Stimulated activated CD8-positive, alpha-beta memory T cell treated with anti-CD3 and anti-CD28 coated beads, Interleukin-15, amount 100 ng/mL, for 48 hours (primary cell): ENCODE results near the gene LAMA3.
A peak's percentile ranks its signal among the peaks of the same experiment; 100 is the strongest.

Experiments
- DNase-seq, 2 donors: peaks; one replicate each; pipeline ENCODE4 v3.0.0-alpha.2; 2020; ENCODE audit warnings: low read depth in 2 of 2

LAMA3 gene

DNA sequence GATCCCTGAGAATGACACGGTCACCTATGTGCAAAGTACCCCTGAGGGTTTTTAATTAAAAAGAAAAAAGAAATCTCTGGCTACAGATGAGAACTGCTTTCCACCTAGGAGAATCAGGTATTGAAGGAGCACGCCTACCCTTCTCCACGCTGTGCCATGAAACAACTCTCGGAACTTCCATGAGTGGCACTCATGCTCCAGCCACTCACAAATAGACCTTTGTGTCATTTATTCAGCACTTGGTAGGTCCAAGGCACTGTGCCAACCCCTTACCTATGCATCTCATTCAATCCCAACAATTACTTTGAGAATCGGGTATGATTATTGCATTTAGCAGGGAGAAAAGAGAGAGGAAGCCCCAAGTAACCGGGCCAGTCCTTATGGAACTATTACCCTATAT is 280.4 kb downstream of the LAMA3 start:
- DNase-seq, result no peak

DNA sequence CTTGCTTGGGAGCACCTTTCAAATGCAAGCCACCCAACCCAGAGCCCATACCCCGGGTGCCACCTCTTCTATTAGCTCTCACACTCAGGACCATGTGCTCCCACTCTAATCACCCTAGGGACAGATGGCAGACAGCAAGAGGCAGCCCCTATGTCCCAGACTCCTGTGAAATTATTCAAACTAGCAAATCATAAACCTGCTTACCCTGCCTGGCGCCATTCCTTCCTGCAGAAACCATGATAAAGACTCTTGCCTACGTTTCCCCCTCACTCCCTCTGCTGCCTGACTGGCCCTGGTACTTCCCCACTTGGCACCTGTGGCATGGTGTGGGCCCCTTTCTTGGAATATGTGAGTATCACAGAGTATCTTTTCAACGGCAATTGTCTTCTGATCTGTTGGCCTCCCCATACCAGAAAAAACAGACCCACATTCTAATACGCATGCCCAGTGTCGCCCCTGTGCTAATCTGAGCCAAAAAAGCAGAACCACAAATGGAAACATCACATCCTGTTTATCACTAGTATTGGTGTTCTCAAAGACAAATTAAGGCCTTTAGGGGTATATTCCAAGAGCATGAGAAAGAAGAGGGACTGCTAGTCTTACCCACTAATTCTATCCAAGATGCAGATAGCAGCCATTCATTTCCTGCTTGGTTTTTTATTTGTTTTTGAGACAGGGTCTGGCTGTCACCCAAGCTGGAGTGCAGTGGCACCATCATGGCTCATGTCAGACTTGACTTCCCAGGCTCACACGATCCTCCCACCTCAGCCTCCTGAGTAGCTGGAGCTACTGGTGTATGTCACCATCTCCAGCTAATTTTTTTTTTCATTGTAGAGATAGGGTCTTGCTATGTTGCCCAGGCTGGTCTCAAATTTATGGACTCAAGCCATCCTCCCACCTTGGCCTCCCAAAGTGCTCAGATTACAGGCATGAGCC is 281.2 kb downstream of the LAMA3 start:
- DNase-seq, result peak in 1 of 2 donors; percentile 25

DNA sequence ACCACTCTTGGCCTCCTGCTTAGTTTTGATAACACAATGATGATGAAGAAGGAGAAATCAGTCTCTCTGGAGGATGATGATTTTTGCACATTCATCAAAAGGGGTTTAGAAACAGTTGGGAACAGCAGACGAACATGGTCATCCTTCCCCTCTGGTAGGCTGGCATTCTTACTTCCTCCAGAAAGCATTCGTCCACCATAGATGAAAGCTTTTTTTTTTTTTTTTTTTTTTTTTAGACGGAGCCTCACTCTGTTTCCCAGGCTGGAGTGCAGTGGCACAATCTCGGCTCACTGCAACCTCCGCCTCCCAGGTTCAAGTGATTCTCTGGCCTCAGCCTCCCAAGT is 281.8 kb downstream of the LAMA3 start:
- no peak for DNase-seq

- no peak for DNase-seq
Measured at GRCh38 chr18:23971666-23972230, 282.5 kb downstream of the LAMA3 start.

DNA sequence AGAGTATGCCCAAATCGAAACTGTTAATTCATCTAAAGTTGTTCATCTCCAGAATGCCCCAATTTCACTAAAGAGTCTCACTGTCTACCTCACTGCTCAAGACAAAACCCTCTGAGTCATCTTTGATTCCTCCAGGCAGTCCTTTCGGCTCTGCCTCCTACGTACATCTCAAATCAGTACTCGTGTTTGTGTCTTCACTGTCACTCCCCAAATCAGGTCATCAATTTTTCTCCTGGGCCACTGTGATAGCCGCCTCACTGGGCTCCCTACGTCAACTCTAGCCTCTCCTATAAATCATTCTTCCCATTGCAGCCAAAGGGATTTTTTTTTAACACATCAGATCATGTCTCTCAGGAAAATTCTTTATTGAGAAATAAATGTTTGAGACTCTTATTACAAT is 283.2 kb downstream of the LAMA3 start:
- DNase-seq, result peak in 1 of 2 donors; percentile 14

- DNase-seq, result no peak
Measured at GRCh38 chr18:23977103-23977502, 287.9 kb downstream of the LAMA3 start.

GRCh38 chr18:23977719-23978483 is 288.6 kb downstream of the LAMA3 start:
- no peak for DNase-seq

DNA sequence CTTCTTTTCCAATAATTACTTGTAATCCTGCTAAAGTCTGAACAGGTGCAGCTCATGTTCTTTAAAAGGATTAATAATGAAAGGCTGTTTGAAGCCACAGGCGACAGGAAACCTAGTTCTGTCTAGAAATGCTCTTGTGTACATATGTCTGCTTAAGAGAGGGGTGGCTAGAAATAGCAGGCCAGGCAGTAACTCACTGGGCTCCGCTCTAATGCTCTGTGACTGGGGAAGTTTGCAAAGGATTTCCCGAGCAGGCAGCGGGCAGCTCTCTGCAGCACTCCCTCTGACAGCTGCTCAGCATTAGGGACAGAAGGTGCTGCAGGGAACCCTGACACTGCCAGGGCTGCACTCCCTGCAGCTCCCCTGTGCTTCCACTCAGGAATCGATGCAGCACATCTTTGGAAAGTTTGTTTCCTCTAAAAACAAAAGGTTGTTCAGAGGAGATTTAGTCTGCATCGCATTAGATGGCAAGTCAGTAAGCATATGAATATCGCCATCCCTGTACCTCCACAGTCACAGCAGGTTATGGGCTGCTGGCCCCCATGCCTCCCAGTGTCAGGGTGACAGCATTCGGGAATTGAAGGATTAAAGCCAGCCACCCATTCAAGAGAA is 292.2 kb downstream of the LAMA3 start:
- DNase-seq, result no peak

DNA sequence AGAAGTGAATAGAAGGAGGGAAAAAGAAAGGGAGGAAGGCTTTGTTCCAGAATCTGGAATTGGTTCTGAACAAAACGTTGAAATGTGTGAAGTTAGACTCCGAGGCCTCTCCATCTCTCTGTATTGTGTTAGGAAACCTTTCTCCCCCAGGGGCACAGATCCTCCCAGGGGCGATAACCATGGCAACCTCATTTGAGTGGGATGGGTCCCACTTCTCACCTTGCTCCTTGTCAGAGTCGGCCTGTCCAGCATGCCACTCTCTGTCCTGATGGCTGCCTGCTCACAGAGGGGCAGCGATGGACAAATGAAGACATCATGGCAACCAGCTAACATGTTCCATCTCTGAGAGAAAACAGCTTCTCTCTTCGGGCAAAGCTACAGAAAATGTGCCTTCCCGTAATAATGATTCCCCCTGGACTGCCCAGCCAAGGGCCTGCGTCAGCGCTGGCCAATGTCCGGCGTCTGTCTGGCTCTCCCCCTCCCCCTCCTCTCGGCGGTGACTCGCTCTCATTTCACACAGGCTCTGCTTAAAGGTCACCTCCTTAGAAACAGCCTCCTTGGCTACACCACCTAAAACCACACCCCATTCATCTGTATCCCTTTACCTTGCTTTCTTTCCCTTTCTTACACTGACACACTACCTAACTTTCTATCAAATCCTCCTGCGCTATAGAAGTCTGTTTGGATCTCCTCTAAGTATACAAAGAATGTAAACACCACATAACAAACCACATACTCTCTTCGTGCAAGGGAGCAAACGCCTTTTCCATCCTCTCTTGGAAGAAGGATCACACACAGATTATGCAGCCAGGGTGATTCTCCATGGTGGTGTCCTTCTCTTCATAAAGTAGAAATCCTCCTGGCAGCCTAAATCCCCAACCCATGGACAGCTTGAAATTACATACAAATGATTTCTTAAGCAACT is 293.2 kb downstream of the LAMA3 start:
- DNase-seq, result no peak

DNA sequence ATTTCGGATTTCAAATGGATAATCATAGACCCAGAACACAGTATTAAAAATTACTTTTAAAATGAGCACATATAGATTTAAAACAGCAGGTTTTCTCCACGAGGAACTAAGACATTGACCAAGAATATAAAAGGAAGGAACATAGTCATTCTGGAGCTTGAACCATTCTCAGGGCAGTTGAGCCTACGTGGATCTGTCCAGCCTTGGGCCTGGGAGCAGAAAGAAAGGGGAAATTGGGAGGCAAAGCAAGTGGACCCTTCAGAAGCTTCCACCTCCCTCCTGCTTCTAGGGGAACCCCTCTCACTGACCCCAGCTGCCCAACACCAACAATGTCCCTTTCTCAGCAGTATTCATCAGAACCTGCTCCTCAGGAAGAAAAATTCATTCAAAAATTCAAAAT is 293.9 kb downstream of the LAMA3 start:
- no peak for DNase-seq

DNA sequence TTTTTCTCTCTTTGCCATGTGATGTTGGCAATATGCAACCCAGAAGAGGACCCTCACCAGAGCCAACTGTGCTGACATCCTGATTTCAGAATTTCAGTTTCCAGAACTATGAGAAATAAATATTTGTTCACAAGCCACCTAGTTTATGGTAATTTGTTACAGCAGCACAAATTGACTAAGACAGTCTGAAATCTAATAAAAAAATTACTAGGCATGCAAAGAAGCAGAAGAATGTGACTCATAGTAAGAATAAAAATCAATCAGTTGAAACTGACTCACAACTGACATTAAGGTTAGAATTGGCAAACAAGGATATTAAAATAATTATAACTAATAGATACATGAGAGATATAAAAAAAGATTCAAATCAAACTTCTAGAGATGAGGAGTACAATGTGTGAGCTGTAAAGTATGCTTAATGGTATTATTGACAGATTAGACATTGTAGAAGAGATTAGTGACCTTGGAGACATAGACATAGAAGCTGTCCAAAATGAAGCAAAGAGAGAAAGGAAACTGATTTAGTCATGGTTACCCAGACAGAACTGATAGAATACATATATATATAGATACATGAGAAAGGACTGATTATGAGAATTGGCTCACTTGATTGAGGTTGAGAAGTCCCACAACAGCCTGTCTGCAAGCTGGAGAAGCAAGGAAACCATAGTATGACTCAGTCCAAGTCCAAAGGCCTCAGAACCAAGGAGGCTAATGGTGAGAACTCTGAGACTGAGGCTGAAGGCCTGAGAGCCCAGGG is 297.5 kb downstream of the LAMA3 start:
- no peak for DNase-seq

DNA sequence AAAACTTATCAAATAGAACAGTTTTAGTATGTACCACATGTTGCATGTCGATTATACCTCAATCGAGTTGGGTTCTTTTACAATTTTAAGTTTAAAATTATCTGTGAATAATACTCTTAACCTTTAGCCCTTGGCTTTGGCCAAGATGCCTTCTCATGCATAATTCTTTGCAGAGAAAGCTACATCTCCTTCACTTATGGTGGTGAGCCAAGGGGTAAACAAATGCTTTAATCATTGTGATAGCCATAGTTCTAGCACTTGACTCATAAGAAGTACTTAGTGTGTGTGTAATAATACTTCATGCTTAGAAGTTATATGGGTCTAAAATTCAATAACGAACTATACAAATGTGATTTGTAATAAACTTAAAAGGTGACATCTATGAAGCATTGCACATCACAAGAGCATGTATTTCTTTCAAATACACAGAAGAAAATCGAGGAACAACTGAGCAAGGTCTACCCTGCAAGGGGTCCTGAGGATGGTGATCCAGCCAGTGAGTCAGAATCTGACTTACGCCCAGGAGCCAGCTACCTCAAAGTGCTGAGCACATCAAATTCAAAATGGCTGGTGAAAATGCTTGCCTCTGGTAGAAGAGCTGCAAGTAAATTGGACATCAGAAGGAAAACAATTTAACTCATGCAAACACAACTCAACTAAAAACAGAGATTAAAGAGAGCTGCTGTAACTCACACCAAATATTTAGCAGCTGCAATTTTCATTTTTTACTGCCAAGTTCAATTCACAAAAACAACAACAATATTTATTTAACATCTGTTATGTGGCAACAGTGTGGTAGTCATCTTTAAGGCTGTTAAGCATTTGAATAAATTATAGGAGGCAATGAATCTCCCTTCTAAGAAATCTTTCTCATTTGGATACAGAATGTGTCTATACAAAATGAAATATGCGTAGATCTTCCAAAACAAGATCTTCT is 301.5 kb downstream of the LAMA3 start:
- DNase-seq, result no peak

- no peak for DNase-seq
Measured at GRCh38 chr18:23992089-23992940, 303.1 kb downstream of the LAMA3 start.

DNA sequence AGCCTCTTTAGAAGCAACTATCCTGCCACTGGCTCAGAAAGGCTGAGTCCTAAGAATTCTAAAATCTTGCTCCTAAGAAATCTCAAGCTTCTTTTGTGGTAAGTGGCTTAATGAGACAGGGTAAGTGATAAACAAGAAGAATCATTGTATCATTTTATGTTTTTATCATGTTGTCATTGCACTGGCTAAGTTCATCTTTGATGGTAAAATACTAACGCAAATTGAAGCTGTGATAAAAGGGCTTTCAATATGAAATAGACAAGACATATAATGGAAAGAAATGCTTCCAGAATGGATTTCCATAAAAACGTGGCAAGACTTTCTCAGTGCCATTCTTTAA is 303.7 kb downstream of the LAMA3 start:
- DNase-seq, result no peak

DNA sequence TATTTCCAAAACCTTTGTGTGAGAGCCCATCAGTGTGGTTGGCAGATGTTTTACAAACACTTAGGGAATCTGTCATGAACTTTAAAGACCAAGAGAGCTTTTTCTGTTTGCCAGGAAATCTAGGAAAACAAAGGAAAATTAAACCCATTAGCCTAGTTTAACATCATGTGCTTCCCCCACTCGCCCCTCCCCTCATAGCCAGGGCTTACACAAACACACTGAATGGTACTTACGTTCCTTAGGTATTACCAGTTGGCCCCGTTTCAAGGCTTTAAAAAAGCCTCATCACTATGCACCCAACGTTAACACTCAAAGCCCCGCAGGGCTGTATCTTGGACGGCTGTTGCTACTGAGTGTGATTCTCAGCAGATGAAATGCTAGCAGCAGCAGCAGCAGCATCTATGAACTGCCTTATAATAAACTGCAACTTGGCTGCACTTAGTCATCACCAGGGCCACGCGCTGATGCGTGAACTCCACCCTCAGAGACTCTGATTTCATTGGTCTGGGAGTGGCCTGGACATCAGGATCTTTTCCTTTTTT is 305.2 kb downstream of the LAMA3 start:
- no peak for DNase-seq

GRCh38 chr18:23995180-23995579 is 305.9 kb downstream of the LAMA3 start:
- no peak for DNase-seq

- no peak for DNase-seq
Measured at GRCh38 chr18:23998018-23998417, 308.8 kb downstream of the LAMA3 start.

GRCh38 chr18:23998820-23999219 is 309.6 kb downstream of the LAMA3 start:
- DNase-seq, result no peak
